ENCODE measurements around the gene ARHGAP27.

ARHGAP27 gene

DNA sequence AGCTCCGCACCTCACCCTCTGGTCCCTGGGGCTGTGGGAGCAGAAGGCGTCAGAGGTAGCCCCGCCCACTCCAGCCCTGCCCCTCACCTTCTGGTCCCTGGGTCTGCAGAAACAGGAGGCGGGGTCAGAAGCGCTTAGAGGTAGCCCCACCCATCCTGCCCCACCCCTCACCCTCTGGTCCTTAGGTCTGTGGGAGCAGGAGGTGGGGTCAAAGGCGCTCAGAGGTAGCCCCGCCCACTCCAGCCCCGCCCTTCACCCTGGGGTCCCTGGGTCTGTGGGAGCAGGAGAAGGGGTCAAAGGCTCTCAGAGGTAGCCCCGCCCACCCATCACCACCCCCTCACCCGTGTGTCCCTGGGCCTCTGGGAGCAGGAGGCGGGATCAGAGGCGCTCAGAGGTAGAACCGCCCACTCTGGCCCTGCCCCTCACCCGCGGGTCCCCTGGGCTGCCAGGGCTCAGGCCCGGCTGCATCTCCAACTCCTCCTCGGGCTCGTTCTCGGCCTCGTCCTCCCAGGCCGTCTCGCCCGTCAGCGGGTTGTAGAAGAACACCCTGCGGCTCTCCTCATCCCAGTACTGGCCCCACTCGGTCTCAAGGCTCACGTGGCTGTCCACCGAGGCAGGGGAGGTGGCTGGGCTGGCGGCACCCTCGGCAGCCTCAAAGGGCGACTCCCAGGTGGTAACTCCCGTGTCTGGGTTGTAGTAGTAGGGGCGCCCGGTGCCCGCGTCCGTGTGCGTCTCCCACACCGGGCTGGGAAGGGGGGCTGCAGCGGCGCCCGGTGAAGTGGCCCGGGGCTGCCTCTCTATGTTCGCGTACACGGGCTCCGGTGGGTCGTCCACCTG is 27.2 kb downstream of the ARHGAP27 start:
- DNase-seq: no peak

DNA sequence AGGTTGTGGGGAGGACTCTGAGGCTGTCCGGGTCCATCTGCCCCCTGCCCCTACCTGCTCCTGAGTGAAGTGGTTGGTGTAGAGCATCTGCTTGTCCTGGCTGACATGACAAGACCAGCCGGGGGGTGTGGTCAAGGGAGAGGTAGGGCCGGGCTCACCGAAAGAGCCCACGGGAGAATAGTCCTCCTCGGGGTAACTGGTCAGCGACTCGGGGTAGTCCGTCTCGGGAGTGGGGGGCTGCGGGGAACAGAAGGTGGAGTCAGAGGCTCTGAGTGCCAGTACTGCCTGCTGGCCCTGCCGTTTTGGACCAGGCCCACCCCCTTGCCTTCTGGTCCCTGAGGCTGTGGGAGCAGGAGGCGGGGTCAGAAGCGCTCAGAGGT is 27.8 kb downstream of the ARHGAP27 start:
- DNase-seq: no peak

DNA sequence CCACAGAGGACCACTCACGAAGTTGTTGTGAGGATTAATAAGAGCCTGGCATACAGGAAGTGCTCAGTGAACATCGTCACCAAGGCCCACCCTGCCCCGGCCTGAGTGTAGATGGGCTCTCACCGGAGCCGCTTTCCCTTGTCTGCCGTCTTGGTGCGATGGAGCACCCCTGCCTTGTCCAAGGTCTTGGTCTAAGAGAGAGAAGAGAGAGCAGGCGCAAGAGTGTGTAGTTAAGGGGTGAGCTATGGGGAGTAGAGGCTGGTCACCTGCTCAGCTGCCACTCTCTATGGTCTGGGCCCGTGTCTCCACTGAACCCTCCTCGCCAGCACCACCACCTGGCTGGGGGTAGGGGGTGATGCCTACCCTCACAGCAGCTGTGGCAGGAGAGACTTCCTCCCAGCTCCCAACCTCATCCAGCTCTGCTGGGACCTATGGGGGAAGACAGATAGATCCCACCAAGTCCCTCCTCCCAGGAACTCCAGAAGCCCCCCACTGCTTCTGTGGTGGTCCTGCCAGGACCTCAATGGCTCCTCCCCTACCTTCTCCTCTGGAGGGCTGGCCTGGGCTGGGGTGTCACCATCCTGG is 28.7 kb downstream of the ARHGAP27 start:
- no peak for DNase-seq

DNA sequence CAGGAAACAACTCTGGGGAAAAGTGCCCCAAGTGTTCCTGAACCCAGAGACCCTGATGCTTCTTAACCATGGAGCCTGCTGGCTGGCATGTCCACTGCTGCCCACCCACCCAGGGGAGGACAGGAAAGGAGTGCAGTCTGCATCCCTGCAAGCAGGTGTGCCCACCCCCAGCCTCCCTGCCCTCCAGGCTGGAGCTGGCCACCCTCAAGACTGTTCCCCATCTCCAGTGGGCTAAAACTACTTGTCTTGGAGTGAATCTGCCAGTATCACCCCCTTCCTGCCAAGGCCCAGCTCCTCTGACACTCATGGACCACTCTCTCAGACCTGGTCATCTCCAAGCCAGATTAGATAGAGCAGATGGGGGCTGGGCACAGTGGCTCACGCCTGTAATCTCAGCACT is 29.8 kb downstream of the ARHGAP27 start:
- DNase-seq: no peak

DNA sequence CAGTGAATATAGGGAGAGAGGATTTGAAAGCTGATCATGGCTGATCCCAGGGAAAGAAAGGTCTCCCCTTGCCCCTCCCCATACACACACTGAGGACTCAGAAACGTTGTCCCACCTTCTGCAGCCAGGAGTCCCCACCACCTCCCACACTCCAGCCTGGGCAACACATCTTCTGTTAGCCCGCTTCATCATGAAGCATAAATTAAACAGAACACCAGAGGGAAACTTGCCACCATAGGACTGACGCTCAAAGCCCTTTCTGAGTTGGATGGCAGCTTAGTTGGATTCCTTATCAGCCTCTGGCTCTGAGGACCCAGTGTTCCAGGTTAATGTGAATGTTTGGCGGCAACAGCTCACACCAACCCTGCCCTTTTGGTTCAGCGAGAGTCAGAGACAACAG is 33.9 kb downstream of the ARHGAP27 start:
- no peak for DNase-seq

DNA sequence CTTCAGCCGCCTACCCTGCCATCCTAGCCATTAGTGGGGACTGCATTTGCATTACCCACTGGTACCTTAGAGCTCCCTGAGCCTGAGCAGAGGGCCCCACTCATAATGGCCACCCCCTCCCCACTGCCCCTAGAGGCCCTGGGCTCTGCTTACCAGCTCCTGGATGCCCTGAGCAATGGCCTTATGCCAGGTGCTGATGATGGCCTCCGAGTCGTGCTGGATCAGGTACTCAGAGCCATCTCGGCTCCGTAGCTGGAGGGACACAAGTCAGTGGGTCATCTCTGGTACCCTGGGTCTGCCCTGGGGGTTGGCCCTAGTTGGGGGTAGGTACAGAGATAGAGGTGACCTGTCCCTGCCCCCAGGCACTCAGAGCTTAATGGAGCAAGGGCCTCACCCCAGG is 34.9 kb downstream of the ARHGAP27 start:
- no peak for DNase-seq

DNA sequence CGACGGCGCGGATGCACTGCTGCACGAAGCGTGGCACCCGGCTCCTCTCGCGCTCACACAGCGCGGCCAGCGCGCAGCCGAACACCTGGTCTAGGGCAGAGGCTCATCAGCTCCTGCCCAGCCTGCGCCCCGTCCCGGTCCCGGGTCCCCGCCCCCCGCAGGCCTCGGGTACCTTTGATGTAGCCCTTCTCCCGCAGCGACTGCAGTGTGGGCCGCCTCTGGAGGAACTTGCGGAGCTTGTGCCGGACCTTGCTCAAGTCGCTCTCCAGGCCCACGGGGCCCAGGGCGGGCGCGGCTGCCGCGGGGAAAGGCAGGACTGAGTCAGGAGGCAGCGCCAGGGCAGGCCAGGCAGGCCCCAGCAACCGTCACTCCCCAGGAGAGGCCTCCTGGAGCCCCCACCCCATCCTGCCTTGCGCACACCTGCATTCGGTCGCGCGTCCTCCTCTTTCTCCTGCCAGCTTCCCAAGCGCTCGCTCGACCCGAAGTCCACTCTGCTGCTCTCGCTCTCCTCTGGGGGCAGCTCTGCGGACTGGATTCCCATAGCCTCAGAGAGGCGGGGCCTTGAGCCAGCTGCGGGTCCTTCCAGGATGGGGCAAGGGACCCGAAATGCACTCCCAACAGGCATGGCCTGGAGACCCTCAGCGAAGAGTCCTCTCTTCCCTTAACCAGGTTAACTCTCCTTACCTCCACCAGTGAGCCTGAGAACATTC is 36.0 kb downstream of the ARHGAP27 start:
- DNase-seq: no peak

DNA sequence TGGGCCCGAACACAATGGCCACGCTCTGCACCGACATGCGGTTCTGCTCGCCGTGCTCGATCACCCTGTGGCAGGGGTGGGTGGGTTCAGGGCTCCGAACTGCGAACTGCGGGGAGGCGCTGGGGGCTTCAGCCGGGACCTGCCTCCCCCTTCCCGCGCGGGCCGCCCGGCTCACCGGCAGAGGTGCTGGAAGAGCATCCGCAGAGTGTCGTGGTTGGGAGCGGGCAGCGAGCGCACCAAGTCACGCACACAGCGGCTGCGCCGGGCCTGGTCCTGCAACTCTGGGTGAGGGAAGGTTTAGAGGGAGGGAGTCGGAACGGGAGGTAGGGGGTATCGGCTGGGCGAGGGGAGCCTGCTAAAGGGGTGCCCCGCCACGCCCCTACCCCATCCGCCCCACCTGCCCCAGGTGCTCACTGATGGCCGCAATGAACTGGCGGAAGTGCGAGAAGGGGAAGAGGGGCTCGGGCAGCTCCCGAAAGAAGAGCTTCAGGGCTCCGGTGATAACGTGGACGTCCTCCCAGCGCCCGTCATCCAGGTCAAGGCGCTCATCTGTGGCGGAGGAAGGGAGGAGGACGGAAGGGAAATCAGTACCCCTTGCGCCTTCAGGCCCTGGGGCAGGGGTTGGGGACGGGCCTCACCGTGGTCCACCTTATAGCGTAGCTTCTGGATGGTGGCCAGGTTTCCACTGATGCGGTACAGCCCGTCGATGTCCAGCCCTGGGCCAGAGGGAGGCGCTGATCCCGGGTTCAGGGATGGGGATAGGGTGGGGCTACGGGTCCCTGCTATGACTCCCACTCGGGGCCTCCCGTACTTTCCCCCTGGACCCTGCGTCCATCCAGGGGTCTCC is 36.9 kb downstream of the ARHGAP27 start:
- DNase-seq: no peak

DNA sequence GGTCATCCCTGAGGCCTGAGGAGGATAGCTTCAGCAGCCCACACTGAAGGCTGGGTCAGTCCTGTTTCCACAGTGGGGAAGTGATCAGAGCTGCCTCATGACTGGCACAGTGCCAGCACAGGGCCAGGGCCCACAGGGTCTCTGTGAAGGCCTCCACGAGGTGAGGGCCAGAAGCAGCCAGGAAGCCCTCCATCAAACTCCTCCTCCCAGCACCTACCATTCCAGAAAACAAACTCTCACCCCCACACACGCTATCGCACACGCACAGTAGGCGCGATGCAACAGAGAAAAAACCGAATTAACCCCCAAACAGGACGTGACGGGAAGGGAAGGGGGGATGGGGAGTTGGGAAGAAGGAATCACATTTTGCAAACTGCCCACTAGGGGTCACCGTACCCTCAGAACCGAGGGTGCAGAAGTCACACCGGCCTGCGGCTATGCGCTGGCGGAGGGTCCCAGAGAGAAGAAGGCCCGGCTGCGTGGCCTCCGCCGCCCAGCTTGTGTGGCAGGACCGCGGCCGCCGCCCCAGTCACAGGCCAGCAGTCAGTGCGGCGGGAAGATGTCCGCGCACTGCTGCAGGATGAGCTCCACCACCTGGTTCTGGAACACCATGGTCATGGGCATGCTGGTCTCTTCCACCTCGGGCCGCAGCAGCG is 37.6 kb downstream of the ARHGAP27 start:
- no peak for DNase-seq

DNA sequence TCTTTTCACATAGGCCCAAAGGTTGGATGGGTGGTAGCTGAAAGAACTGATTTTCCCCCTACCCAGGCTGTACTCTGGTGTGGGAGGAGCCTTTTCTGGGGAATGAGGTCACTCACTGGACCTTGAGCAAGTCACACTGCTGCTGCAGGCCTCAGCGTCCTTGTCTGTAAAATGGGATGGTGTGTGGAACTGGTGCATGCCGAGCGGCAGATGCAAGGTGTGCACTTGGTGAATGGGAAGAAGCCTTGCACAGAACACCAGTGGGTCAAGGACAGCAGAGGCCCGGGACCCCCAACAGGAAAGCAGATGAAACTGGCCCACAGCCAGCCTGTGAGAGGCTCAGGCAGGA is 38.1 kb downstream of the ARHGAP27 start:
- DNase-seq: no peak

DNA sequence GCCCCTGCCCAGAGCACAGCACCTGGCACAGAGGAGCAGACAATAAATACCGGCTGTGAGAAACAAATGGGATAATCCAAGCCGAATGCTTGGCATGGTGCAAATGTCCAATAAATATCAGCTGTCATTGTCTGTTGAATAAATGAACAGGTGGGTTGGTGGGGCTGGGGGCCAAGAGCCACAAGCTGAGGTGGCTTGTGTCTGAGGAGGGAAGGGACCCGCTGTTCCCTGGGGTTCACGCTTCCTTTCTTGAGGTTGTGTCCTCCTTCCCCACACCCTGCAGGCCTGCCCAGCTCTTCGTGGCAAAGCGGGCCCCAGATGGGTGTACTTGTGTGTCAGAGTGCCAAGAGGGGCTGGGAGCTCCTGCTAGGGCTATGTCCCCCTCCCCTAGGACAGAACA is 38.6 kb downstream of the ARHGAP27 start:
- no peak for DNase-seq

DNA sequence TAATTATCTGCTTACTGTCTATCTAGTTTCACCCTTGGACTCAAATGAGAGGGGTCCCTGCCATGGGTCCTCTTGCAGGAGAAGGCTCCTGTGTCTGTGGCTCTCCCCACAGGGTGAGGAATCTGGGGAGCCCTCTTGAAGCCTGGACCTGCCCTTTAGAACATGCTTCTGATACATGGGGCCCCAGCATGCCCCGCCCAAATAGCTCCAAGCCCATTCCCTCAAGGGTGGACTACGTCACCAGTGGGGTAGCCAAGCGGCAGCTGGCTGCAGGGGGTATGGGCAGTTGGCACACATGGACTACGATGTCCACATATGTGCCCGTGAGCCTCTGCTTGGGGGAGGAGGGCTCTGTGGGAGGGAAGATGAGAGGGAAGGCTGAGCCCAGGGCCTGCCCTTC is 39.3 kb downstream of the ARHGAP27 start:
- no peak for DNase-seq

DNA sequence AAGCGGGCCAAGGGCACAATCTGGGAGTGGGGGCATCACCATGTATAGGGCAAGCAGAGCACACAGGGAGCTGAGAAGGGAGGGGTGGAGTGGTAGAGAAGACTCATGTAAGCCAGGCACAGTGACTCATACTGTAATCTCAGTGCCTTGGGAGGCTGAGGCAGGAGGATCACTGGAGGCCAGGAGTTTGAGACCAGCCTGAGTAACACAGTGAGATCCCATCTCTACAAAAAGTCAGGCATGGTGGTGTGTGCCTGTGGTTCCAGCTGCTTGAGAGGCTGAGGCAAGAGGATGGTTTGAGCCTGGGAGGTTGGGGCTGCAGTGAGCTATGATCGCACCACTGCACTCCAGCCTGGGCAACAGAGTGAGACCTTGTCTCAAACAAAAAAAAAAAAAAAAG is 40.8 kb downstream of the ARHGAP27 start:
- DNase-seq: no peak

DNA sequence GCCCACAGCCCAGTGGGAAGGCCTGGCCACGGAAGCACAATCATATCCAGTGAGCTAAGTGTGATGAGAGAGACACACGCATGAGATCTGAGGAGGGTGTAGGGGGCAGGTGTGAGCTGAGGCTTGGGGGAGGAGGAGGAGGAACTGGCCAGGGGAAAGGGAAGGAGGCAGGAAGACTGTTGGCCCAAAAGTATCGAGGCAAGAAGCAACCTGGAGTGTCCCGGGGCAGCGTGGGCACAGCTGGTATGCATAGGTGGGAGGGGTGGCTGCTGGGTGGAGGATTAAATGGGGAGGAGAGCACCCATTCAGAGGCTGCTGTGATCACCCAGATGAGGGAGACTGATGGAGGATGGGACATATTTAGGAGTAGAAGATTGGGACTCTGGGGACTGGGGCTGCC is 41.4 kb downstream of the ARHGAP27 start:
- no peak for DNase-seq

DNA sequence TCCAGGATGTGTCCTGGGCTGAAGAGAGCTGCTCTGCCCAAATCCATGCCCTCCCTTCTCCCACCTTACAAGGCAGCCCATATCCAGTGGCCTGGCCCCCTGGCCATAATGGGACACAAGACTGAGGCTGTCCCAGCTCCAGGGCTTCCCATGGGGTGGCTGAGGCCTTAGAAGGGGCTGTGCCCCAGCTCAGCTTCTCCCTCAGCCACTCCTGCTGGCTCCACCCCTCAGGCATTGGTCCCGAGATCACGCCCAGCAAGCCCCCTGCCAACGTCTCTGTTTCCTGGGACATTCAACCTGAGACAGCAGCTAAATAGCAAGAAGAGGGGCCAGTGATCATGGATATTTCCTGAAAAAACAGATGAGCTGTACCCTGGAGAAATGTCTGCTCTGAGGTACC is 43.3 kb downstream of the ARHGAP27 start:
- DNase-seq: no peak

DNA sequence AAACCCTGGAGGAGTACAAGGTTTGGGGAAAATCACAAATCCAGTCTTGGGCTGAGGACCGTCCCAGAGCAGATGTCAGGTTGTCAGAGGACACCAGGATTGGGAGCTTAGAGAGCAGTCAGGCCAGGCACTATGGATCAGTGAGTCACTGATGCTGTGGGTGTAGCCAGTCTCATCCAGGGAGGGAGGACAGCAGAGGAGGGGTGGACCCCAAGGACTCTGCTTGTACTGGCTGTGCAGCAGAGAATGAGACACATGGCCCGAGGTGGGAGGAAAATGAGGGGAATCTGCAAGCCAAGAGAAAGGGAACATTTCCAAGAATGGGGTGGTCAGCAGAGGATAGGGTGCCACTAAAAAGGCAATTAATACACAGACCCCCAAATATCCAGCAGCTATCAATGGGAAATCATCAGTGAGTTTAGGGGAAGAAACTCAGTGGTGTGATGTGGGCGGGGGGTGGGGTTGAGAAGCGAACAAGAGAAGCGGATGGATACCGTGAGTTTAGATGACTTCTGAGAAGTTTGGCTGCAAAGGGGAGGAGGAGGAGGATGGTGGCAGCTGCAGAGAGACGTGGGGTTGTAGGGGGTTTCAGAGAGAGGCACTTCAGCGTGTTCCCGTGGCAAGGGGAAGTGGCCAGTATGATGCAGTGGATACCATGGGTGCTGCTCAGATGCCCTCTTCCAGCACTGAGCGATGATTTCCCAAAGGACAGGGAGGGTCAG is 43.9 kb downstream of the ARHGAP27 start:
- DNase-seq: peak; percentile 39

DNA sequence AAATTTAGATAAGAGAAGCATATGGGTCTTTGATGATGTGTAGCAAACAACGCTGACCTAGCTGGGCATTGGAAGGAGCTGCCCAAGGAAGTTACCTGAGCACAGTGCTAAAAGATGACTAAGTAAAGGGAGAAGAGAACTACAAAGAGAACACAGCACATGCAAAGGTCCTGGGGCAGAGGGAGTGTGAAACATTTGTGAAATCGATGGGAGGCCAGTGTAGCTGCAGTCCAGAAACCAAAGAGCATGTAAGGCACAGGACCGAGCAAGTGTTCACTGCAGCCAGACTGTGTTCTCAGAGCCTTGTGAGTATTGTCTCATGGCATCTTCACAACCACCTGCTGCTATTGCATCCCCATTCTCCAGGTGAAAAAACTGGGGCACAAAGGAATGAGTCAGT is 44.9 kb downstream of the ARHGAP27 start:
- DNase-seq: no peak

DNA sequence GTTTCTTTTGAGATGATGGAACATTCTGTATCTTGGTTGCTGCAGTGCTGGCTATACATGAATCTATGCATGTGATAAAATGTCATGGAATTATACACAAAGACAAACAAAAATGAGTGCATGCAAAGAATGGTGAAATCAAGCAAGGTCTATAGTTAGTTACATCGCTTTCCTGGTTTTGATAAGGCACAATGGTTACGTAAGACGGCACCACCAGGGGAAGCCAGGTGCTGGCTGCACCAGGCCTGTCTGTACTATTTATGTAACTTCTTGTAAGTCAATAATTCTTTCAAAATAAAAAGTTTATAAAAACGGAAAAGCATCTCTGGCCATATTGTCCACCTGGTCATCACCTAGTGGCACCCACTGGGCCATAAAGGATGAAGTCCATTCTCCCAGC is 46.5 kb downstream of the ARHGAP27 start:
- DNase-seq: no peak

DNA sequence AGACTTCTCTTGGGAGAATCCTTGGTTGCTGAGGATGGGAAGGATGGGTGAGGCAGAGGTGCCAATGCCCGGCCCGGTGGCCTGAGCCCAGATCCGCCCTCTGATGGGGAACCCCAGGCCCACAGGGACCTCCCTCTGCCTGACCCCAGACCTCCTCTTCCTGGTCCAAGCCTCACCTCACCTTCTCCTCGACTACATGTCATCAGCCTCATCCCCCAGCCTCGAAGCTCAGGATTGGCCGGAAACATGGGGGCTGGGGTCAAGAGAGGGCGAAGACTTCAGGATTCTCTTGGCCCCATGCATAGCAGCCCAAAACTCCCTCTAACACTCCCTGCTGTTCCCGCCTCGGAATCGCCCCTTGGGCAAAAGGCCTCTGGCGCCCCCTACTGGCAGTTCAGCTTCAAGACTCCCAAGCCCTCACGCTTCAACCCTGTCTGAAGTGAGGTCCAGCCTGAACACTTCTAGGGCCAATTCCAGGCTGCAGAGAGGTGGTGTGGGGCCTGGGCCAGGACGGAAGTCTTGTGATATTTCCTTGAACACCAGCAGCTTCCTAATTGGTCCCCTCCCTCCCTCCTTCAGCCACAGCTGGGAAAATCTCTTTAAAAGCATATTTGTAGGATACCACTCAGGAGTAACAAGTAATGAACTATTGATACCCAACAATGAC is 47.2 kb downstream of the ARHGAP27 start:
- DNase-seq: peak; percentile 86

DNA sequence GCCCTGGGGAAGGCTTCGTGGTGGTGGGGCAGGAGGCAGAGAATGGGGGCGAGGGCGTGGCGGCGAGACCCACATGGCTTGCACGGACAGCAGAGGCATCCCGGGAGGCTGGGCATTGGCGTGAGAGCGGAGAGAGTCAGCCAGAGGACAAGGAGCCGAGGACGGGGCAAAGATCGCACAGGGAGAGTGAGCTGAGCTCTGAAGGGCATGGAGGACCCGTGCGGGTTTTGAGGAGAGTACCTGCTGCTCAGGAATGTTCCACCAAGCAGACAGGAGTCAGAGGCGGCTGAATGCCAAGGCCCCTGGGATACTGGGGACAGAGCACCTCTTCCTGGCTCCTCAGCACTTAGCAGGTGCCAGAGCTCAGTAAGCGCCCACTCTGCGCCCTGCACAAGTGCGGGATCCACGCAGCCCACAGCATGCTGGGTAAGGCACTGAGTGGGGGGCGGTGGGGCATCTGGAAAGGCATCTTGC is 47.8 kb downstream of the ARHGAP27 start:
- no peak for DNase-seq

DNA sequence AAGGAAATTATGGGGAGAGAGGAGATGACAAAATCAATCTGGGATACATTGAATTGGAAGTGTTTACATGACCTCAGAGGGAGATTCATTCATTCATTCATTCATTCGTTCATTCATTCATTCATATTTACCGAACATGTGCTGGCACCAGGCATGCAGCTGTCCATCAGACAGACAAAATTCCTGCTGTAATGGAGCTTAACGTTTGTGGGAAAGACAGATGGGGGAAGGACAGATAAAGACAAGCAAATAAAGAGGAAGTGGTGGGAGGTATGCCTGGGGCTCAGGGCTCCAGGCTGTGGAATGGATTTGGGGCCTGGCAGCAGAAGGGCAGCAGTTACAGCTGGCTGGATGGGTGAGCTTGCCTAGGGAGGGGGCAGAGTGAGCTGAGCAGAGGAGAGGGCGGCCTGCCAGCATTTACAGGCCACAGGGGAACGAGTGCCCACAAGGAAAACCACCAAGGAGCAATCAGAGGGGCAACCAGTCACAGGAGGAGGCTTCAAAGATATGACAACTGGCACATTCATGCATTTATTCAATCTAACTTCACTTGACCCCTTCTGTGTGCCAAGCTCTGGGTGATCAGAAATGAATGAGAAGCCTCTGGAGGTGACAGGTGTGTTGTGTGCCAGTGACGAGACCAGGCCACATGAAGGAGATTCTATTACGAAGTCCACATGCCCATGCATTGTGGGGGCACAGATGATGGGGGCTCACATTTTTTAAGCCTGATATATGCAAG is 48.5 kb downstream of the ARHGAP27 start:
- peak; percentile 67 for DNase-seq
